NCI-H1092 (cell line): Measurements from ENCODE around the gene NRXN2.
"Not testable (repeated sequence)": the region's sequence is repeated elsewhere in the genome, so short reads cannot be mapped to it uniquely, and the experiment has no call there.

Experiments used
- DNase-seq: peaks from one replicate; lab custom pipeline; 2025; lab: John Stamatoyannopoulos, UW

Gene NRXN2

GRCh38 chr11:64605244-64605560, 117.8 kb downstream of the NRXN2 start:
- DNase-seq: no peak

- DNase-seq: no peak
Measured at GRCh38 chr11:64604458-64605243, 118.3 kb downstream of the NRXN2 start.

- no peak for DNase-seq
Measured at GRCh38 chr11:64603411-64604110, 119.4 kb downstream of the NRXN2 start.

GRCh38 chr11:64602466-64603070, 120.4 kb downstream of the NRXN2 start:
- DNase-seq: no peak

- no peak for DNase-seq
Measured at GRCh38 chr11:64601605-64602465, 121.2 kb downstream of the NRXN2 start.

- DNase-seq: no peak
Measured at GRCh38 chr11:64600281-64600992, 122.6 kb downstream of the NRXN2 start.

- DNase-seq: no peak
Measured at GRCh38 chr11:64599698-64600211, 123.2 kb downstream of the NRXN2 start.

GRCh38 chr11:64598797-64599697, 124.0 kb downstream of the NRXN2 start:
- no peak for DNase-seq

GRCh38 chr11:64598106-64598796, 124.7 kb downstream of the NRXN2 start:
- no peak for DNase-seq

- DNase-seq: no peak
Measured at GRCh38 chr11:64597671-64598101, 125.3 kb downstream of the NRXN2 start.

- DNase-seq: not testable (repeated sequence)
Measured at GRCh38 chr11:64595922-64596321, 127.1 kb downstream of the NRXN2 start.

- DNase-seq: no peak
Measured at GRCh38 chr11:64594159-64594939, 128.6 kb downstream of the NRXN2 start.

- no peak for DNase-seq
Measured at GRCh38 chr11:64593156-64594105, 129.6 kb downstream of the NRXN2 start.

- no peak for DNase-seq
Measured at GRCh38 chr11:64592656-64593055, 130.3 kb downstream of the NRXN2 start.

- no peak for DNase-seq
Measured at GRCh38 chr11:64592234-64592615, 130.8 kb downstream of the NRXN2 start.

- no peak for DNase-seq
Measured at GRCh38 chr11:64591257-64592233, 131.5 kb downstream of the NRXN2 start.
